ENCODE data around the gene CELF4.

Gene CELF4

DNA sequence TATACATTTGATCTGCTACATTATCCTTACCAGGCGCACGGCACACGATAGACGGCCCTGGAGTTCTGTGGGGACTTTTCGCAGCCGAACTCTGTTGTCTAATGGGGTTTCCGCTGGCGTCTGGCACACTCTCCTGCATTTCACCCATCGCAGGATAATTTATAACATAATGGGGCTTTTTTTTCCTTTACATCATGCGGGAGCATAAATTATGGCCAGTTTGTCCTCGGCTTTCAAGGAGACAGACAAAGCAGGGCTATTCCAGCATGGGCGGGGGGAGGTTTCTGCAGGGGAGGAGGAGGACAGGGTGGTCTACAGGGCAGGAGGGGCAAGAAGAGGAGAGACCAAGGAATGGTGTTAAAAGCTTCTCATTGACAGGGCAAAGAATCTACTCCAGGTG is 279.8 kb downstream of the CELF4 start:
- DNase-seq (ENCODE audit: low read depth in 2 of 2): no peak

DNA sequence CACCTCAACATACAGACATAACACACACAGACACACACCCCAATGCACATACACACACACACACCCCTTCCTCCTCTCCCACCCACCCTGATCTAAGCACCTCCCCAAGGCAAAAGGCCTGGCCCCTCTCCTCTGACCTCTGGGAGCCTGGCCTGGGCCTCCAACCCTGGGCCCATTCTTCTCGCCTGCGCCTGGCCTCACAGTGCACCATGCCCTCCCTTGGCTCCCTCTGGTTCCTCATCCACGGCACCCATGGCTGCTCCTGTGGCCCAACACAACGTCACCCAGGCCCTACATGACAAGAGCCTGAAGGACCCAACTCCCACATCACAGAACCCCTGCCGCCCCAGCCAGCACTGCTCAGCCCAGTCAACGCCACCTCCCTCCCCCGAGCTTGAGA is 281.3 kb downstream of the CELF4 start:
- DNase-seq (ENCODE audit: low read depth in 2 of 2): no peak

DNA sequence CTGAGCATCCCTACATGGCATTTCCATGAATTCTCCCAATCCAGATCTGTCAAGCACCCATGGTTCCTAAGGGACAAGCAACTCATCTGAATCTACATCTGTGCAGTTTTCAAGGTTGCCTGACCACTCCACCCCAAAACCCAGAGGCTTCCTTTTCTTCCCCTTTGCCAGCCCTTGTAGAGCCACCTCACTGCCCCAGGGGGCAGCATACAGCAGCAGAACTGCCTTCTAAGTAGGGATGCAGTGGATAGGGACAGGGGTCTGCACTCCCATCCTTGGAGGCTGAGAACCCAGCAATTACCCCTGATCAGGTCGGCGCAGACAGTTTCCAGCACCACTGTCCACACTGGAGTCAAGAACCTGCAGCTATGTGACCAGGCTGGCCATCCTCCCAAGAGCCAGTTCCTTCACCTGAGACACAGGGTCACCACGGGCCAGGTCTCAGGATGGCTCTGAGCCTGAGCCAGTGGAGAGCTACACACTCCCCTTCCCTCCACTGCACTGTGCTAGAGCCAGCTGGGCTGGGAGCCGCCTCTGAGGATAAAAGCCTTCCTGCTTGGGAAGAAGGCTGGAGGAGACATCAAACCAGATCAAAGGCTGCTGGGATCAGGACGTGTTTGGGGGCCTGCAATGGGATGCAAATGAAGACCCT is 283.1 kb downstream of the CELF4 start:
- DNase-seq (ENCODE audit: low read depth in 2 of 2): no peak

DNA sequence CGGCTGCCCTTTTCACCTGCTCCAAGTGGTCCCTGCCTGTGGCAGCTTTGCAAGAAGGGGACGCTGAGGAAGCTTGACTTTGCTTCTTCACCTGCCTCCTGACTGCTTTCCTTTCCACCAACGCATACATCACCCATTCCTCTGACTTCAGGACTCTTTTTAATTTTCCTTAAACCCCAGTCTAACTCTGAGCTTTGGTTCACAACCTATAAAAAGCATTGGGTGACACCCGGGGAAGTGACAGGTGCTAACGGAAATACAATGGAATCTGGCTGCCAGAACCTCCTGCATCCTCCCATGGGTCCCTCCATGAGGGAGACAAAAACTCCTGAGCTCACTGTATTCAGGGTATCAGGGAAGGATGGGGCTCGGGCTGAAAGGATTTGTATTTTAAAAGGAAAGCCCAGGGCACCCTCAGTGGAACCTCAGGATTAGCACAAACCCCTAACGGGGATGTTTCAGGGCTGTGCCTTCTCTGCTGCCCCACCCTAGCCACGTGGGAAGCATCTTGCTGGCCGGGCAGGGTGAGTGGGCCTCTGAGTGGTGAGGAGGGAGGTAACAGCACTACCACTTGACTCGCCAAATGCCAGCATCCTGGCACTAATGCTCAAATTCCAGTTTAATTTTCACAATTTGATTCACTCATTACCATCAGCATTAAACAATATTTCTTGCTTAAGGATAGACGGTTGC is 284.8 kb downstream of the CELF4 start:
- DNase-seq (ENCODE audit: low read depth in 2 of 2): no peak

DNA sequence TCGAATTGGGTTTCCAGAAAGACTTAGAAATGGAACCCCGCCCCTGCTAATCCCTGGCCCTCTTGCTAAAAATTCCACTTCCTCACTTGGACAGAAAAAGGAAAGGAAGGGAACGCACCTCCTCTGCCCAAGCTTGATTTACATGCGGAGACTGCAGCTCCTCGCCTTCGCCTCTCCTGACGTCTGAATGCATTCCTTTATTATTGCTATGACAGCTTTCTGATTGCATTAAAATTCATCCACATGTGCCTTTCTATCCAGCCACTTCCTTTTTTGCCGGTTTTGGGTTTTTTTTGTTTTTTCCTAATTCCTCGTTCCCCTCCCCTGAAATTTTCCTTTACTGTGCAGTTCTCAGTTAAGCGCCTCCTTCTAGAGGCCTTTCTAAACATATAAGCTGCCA is 287.8 kb downstream of the CELF4 start:
- no peak for DNase-seq (ENCODE audit: low read depth in 2 of 2)

DNA sequence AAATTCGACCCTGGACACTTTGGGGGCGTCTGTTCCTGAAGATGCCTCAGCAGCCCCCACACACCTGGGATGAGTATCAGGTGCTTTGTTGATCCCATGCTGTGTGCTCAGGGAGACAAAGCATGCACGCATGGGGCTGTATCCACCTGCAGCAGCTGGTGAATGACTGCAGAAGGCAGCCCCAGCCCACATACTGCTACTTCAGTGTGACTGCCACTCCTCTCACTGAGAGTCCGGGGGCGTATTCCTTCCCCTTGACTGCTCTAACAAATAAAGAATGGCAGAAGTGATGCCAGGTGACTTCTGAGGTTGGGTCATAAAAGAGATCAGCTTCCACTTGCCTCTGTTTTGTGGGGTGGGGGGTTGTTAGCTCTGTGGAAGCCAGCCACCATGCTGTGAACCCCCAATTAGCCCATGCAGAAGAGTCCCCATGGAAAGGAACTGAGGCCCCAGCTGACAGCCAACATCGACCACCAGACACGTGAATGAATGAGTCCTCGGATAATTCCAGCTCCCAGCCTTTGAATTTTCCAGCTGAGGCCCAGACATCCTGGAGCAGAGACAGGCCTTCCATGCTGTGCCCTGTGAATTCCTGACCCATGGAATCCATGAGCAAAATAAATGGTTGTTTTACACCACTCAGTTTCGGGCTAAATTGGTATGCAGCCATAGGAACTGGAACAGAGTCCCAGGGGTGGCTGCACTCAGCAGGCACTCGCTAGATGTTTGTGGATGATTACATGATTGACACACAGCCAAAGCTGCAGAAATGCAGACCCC is 289.3 kb downstream of the CELF4 start:
- no peak for DNase-seq (ENCODE audit: low read depth in 2 of 2)

DNA sequence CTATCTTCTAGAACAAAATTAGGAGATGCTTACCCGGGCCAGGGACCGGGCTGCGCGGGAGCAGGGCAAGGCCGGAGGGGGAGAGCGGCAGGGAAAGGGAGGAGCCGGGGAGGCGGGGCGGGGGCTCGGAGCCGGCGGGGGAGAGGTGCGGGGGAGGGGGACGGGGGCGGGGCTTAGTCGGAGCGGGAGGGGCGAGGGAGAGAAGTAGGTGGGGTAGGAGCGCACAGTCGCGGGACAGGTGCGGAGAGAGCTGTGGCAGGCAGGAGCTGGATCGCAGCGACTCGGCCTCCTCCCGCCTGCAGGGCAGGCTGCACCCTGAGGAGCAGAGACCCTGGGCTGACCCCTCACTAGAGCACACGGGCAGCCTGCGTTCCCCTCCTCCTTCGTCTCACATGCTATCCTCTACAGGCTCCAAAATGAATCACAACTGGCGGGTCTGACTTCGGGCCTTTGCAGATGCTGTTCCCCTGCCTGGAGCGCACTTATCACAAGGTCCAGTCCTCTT is 290.3 kb downstream of the CELF4 start:
- no peak for DNase-seq (ENCODE audit: low read depth in 2 of 2)

DNA sequence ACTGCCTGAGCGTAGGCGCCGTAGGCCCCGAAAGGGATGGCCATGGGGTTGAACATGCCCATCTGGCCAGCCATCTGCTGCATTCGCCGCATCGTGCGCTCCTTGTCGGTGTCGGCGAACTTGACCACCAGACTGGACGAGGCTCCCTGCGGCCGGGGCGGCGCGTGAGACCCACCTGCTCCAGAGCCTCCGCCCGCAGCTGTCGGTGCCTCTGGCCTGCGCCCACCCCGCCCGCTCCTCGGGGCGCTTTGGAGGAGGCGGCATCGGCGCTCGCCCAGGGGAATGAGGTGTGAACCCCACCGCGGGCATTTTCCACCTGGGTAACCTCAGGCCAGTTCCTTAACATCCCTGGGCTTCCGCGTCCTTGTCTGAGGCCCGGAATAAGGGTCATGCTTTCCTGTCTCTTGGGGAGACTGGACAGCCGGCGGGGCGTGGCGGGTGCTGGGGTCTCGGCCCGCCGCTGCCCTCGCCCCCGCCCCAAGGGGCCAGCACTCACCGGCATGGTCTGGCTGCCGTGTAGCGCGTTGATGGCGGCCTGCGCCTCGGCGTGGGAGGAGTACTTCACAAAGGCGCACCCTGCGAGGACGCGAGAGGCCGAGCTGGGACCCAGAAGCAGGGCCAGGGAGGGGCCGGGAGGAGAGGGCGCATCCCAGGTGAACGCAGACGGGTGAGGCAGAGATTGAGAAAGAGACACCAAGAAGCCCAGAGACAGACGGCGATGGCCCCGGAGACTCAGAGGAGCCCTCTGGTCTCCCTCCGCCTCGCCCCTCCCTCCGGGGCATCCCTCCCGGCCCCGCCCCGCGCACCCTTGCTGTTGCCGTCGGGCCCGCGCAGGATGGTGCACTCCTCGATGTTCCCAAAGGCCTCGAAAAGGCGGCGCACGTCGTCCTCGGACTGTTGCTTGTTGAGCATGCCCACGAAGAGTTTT is 291.0 kb downstream of the CELF4 start:
- no peak for DNase-seq (ENCODE audit: low read depth in 2 of 2)

DNA sequence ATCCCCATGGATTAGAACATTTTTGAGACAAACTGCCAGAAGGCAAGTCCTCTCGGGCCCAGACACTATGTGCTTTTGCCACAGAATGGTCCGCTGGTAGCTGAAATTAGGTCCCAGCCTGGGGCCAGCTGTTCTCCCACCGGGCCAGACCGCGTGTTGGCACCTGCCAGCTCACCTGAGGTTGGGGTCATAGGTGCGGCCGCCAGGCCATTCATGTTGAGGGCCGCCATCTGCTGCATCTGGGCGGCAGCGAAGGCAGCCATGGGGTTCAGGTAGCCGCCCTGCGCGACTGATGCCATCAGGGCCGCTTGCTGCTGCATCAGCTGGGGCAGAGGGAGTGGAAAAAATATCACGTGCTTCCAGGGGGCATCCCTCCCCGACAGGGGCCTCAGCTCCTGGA is 292.8 kb downstream of the CELF4 start:
- DNase-seq (ENCODE audit: low read depth in 2 of 2): no peak

DNA sequence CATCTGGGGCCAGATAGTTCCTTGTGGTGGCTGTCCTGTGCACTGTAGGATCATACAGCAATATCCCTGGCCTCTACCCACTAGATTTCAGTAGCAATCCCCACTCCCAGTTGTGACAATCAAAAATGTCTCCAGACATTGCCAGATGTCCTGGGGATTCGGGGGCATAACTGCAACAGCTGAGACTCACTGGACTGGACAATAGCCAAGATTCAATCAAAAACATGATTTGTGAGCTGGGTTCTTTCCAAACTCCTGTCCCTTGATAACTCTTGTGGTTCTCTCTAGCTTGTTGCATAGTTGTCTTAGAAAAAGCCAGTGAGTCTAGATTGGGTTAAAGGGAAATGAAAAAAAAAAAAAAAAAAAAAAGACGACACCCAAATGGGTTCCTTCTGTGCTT is 293.4 kb downstream of the CELF4 start:
- no peak for DNase-seq (ENCODE audit: low read depth in 2 of 2)

DNA sequence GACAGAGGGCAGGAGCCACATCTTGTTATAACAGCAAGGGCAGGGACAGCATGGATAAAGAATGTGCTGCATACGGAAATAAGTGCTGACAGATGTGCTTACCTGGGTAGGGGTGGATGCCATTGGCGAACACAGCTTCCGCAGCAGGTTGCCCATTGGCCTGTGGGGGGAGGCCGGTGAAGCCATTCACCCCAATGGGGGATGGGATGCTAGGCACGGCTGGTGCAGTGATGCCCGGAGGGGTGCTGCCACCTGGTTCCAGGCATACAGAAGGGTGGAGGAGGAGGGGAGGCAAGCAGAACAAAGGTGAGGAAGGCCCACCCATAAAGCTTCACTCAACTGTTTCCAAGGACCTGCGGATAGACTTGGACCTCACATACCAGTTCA is 294.9 kb downstream of the CELF4 start:
- DNase-seq (ENCODE audit: low read depth in 2 of 2): no peak

DNA sequence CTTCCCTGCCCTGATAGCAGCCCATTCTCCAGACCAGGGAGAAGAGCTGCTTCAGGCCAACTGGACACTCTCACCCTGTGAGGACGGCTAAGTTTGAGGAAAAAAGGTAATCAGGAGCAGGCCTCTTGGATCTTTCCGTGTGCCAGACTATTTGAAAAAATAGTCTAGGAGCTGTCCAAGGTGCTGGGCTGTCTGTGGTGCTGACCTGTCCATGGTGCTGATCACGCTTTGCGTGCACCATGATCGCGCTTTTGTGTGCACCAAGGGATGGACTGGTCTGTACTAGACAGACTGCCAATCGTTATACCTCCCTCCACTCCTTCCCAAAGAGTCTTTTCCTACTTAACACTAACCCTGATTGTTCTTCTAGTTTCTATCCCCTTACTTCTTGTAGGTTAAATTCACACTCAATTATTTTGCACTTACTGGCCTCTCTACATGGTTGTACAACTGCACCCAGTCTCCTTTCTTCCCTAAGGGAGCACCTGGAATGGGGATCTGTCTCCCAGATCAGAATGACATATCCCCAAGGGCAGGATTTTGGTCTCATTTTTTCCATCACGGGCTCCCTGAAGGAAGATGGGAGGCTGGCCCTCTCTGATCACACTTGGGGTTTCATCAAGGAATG is 295.4 kb downstream of the CELF4 start:
- DNase-seq (ENCODE audit: low read depth in 2 of 2): no peak

DNA sequence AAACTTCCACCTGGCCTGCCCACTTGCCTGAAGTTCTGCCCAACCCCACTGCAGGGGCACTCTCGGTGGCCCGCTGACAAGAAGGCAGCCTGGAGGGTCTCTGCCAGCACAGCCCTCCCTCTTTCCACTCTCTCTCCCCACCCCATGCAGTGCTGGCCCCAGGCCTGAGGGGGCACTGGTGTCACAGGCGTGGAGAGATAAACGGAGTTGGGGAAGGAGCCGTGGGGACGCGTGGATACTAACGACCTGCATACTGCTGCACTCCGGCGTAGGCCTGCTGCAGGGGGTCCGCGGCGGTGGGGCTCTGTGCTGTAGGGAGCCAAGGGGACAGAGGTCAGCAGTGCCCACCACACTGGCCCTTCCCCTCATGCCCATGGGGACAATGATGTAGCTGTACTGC is 299.3 kb downstream of the CELF4 start:
- DNase-seq (ENCODE audit: low read depth in 2 of 2): no peak

DNA sequence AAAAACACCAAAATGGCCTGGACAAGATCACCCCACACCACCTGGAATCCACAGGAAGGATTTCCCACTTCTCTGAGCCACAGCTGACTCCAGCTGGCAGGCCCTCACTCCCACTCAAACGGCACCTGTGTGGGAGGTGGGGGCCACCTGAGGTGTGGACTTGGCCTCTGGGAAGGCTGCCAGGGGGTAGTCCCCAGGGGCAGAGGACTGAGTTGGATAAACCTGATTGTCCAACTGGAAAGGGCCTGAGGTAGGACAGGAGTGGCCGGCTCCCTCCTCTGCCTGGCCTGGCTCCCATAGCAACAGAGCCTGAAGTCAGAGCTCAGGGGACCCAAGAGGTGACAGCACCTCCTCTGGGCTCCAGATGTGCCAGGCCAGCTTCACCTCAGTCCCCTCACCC is 300.2 kb downstream of the CELF4 start:
- DNase-seq (ENCODE audit: low read depth in 2 of 2): no peak

DNA sequence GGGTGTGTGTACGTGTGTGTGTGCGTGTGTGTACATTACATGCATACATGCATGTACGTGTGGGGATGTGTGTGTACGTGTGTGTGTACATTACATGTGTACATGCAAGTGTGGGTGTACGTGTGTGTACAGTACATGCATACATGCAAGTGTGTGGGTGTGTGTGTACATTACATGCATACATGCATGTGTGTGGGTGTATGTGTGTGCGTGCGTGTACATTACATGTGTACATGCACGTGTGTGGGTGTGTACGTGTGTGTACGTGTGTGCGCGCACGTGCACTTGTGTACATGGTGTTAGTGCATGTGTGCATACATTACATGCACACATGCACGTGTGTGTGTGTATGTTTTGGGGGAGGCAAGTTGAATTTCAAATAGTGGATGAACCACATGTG is 300.6 kb downstream of the CELF4 start:
- DNase-seq (ENCODE audit: low read depth in 2 of 2): no peak

DNA sequence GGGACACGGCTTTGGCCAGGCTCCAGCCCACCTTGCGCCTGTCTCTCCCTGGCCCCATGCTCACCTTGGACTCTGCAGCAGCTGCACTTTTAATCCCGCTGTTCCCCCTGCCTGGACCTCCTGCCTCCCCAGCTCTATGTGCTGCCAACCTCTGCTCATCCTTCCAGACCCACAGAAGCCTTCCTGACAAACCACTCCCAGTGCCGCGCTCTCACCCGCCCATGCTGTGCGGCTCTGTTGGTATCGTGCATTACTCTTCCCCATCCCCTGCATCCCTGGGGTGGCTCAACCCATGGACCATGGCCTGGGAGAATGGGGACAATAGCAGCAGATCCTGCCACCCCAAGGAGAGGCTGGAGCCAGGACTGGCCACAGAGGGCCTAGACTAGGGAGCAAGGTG is 303.6 kb downstream of the CELF4 start:
- DNase-seq (ENCODE audit: low read depth in 2 of 2): no peak

DNA sequence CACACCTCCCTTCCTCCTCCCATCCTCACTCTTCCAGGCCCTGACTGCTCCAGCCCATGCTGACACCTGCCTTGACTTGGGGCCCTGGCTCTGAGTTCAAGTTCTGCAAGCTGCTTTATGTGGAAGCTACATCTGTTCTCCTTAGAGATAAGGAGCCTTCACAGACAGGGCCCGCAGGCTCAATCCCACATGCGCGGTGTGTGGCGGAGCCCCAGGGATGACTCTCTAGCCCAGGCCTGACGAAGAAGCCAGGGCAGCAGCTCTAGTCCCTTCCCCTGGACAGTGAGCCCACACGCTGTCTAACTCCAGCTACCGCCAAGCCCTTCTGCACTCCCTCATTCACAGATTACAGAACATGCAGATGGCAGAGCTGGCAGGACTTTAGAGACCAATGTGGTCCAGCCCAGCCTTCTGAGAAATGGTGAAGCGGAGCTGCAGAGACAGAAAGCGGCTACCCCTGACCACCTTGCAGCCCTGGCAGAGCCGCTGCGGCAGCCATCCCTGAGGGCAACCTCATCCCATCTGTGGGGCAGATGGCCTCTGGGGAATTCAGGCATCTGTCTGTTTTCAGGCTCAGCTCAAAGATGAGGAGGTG is 304.3 kb downstream of the CELF4 start:
- DNase-seq (ENCODE audit: low read depth in 2 of 2): no peak

DNA sequence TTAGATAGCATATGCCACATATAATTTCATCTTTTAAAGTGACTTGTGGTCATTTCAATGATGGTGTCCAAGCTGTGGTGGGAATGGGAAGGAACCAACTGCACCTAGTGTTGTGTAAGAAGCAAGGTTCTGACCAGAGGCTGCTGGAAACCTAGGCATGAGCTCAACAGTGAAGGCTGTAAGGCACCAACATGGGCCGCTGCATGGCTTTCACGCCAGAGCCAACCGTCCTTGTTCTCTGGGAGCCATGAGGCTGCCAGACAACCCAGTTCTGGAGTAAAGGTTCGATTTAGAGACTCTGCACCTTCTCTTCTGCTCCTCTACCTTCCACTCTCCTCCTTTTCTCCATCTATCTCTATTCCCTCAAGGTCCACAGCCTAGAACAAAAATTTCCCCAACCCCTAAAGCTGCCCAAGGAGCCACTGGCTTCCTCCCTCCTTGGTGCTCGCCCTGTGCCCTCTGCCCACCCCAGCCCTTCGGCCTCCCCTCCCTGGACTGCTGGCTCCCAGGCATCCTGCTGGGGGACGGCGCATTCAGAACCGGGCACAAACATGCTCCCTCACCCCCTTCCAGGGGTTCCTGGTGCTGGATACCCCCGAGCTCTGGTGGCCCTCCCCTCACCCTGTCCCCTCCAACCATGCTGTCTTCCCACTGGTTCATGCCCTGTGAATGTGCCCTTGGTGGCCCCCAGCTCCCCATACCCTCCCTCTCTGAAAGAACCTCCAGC is 305.1 kb downstream of the CELF4 start:
- no peak for DNase-seq (ENCODE audit: low read depth in 2 of 2)

DNA sequence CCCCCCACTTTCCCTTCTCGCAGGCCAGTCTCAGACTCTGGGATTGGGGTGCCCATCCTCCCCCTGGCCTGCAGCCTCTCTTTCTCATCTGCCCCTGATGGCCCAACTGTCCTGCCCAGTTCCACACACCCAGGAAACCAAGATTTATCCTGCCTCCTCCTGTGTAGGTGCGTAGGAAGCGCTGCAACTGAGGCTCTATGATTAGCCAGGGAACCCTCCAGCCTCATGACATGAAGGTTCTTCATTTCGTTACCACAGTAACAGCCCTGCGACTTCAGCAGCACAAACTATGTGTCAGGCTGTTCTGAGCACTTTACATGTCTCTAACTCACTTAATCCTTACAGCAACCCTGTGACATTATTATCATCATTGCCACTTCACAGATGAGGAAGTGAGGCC is 305.9 kb downstream of the CELF4 start:
- no peak for DNase-seq (ENCODE audit: low read depth in 2 of 2)

DNA sequence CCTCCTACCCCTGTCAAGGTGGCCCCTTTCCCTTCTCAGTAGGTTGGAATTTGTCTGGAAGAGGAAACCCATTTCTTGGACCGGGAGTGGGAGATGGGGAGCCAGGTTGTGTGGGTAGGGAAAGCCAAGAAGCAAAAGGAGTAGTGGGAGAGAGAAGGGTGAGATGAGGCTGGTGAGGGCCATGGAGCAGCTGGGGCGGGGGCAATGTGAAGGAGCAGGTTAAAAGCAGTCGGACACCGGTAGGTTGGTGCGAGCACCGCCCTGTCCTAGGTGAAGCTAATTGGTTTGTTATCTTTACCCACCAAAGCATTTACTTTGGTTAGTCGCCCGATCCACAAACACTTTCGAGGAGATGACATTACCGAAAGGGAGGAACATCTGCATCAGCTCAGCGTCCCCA is 306.8 kb downstream of the CELF4 start:
- no peak for DNase-seq (ENCODE audit: low read depth in 2 of 2)

Measured in stimulated activated CD4-positive, alpha-beta T cell treated with anti-CD3 and anti-CD28 coated beads, Interleukin-1b, Interleukin-23, amount 100 ng/mL, for 1 hour (primary cell).